Measurements from ENCODE around the gene HEPN1. TPM values are rescaled to one million over a fixed set of nuclear protein-coding genes. Genes with fewer than 3 reads are reported as not detected.

Gene HEPN1
- total RNA-seq, 1 donor from 2014 or later = not detected

DNA sequence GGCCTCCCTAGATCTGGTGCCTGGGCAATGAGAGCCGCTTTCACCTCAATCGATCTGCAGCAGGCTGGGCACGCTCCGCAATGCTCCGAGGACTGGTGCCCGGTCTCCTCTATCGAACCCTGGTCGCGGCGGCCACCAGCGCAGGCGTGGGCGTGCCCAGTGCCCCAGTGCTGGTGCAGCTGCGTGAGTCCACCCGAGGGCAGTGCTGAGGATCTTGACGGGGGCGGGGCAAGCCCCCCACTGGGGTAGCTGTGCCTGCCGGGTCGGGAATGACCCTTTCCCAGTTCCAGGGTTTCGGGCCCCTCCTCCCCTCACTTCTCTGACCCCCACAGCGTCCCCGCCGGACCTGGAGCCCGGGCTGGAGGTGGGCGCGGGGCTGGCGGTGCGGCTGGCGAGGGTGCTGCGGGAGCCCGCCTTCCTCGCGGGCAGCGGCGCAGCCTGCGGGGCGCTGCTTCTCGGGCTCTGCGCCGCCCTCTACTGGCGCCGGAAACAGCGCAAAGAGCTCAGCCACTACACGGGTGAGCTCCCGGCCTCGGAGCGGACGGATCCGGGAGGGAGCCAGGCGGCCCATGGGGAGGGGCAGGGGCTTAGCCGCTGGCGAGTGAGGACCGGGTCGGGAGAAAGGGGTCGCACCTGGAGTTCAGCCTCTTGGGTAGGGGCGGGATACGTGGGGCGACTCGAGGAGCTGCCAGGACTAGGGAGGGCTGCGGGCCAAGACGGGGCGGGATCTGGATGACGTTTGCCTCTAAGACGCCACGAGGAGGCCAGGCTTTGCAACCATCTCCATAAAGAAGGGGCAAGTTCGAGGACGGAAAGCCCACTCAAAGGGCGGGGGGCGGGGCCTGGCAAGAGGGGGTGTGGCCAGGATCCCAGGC, 42.9 kb upstream of the HEPN1 start:
- no peaks in the 10 kb centered on the region for H3K9me3 ChIP-seq (ENCODE audit: insufficient read depth, low read depth, low read length)
- peak overlapping the region; percentile 95 for H3K4me2 ChIP-seq (ENCODE audit: low read length)
- H3K9ac ChIP-seq (ENCODE audit: low read length) = peak overlapping the region; percentile 89
- peak overlapping the region; percentile 93 for H2AFZ ChIP-seq (ENCODE audit: low read depth, low read length)
- no peaks in the 10 kb centered on the region for H3K36me3 ChIP-seq (ENCODE audit: insufficient read depth, low read length)
- peaks cover 10% of the 10 kb centered on the region for H3K4me1 ChIP-seq (ENCODE audit: insufficient read depth, low read length)
- H3K27me3 ChIP-seq (ENCODE audit: insufficient read depth, low read length) = peaks cover 19% of the 10 kb centered on the region
- no peaks in the 10 kb centered on the region for H3K36me3 Mint-ChIP-seq (ENCODE audit: low read depth, unreplicated experiment)
- DNase-seq (ENCODE audit: low read depth) = peak; percentile 88
- peaks cover 57% of the 10 kb centered on the region for H3K27me3 Mint-ChIP-seq (ENCODE audit: low read depth, unreplicated experiment)
- H3K27ac Mint-ChIP-seq (ENCODE audit: unreplicated experiment) = peak overlapping the region; percentile 98
- H3K4me3 Mint-ChIP-seq (ENCODE audit: unreplicated experiment) = peak overlapping the region; percentile 88
- no peaks in the 10 kb centered on the region for H3K4me1 Mint-ChIP-seq (ENCODE audit: low read depth, unreplicated experiment)
- H4K20me1 ChIP-seq (ENCODE audit: insufficient read depth, low read length) = no peaks in the 10 kb centered on the region
- FAIRE-seq = peak; percentile 32
- H3K79me2 ChIP-seq (ENCODE audit: insufficient read depth, low read length) = no peaks in the 10 kb centered on the region
- peaks cover 2% of the 10 kb centered on the region for H3K9me3 Mint-ChIP-seq (ENCODE audit: unreplicated experiment)
- peak overlapping the region; percentile 96 for H3K27ac ChIP-seq (ENCODE audit: low read depth, low read length)
- TF ChIP-seq, protein P1, sequence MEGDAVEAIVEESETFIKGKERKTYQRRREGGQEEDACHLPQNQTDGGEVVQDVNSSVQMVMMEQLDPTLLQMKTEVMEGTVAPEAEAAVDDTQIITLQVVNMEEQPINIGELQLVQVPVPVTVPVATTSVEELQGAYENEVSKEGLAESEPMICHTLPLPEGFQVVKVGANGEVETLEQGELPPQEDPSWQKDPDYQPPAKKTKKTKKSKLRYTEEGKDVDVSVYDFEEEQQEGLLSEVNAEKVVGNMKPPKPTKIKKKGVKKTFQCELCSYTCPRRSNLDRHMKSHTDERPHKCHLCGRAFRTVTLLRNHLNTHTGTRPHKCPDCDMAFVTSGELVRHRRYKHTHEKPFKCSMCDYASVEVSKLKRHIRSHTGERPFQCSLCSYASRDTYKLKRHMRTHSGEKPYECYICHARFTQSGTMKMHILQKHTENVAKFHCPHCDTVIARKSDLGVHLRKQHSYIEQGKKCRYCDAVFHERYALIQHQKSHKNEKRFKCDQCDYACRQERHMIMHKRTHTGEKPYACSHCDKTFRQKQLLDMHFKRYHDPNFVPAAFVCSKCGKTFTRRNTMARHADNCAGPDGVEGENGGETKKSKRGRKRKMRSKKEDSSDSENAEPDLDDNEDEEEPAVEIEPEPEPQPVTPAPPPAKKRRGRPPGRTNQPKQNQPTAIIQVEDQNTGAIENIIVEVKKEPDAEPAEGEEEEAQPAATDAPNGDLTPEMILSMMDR (IDR thresholded peaks at IDR 0.05; ENCODE audit: insufficient read depth, low read depth, low read length) = peak; percentile 26
- no peak for TF ChIP-seq EZH2 (IDR thresholded peaks at IDR 0.05; ENCODE audit: insufficient read depth, low read length)
- peak overlapping the region; percentile 71 for H3K4me3 ChIP-seq (ENCODE audit: insufficient read depth, low read depth, low read length)

DNA sequence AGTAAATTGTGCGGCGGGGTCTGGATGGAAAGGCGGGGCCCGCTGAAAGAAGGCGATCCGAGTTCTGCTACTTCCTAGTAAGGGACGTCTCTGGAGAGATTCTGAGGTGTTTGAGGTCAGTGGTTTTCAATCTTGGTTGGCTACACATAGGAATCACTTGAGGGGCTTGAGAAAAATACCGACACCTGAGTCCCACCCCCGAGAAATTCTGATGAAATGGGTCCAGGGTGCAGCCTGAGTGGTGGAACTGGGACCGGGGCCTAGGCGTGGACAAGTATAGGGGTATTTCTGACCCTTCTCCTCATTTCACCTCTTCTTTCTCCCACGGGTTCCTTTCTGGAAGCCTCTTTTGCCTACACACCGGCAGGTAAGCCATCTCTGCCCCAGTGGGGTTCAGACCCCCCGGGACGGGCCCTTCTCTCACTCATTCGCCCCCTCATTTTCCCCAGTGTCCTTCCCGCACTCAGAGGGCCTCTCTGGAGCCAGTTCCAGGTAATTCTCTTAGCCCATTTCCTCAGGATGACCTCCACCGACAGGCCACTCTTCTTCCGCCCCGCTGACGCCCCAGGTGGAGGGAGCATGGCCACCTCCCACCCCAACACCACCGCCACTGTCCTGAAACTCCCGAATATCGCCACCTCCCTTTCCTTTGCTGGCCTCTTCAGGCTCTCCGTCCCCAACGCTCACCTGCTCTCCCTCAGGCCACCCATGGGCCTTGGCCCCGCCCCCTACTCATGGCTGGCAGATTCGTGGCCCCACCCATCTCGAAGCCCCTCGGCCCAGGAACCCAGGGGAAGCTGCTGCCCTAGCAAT, 42.0 kb upstream of the HEPN1 start:
- Histone ChIP-seq H4K20me1 (ENCODE audit: insufficient read depth, low read length) (no peaks in the 10 kb centered on the region), H3K4me2 (ENCODE audit: low read length) (peak overlapping the region; percentile 95), H2AFZ (ENCODE audit: low read depth, low read length) (peak overlapping the region; percentile 93), H3K9me3 (ENCODE audit: insufficient read depth, low read depth, low read length) (no peaks in the 10 kb centered on the region), H3K4me3 (ENCODE audit: insufficient read depth, low read depth, low read length) (peak overlapping the region; percentile 71), H3K4me1 (ENCODE audit: insufficient read depth, low read length) (peaks cover 10% of the 10 kb centered on the region), H3K36me3 (ENCODE audit: insufficient read depth, low read length) (no peaks in the 10 kb centered on the region), H3K27me3 (ENCODE audit: insufficient read depth, low read length) (peaks cover 11% of the 10 kb centered on the region), H3K27ac (ENCODE audit: low read depth, low read length) (peak overlapping the region; percentile 96), H3K9ac (ENCODE audit: low read length) (peak overlapping the region; percentile 89), H3K79me2 (ENCODE audit: insufficient read depth, low read length) (no peaks in the 10 kb centered on the region)
- Mint-ChIP-seq H3K27ac (ENCODE audit: unreplicated experiment) (peak overlapping the region; percentile 98), H3K4me1 (ENCODE audit: low read depth, unreplicated experiment) (no peaks in the 10 kb centered on the region), H3K4me3 (ENCODE audit: unreplicated experiment) (peak overlapping the region; percentile 88), H3K36me3 (ENCODE audit: low read depth, unreplicated experiment) (no peaks in the 10 kb centered on the region), H3K27me3 (ENCODE audit: low read depth, unreplicated experiment) (peaks cover 48% of the 10 kb centered on the region), H3K9me3 (ENCODE audit: unreplicated experiment) (peaks cover 2% of the 10 kb centered on the region)
- TF ChIP-seq, protein P1 (IDR thresholded peaks at IDR 0.05; ENCODE audit: insufficient read depth, low read depth, low read length) = no peak
- no peak for TF ChIP-seq EZH2 (IDR thresholded peaks at IDR 0.05; ENCODE audit: insufficient read depth, low read length)
- no peak for FAIRE-seq
- no peak for DNase-seq (ENCODE audit: low read depth)
